GM12892 (cell line): Measurements from ENCODE around the gene MEI1.

Experiments used
- POLR2A ChIP-seq: IDR thresholded peaks from 2 replicates; pipeline ENCODE4 v1.6.1; 2011; ENCODE audit warnings: low read depth, low read length, control low read depth
- POLR2AphosphoS5 ChIP-seq: IDR thresholded peaks from 2 replicates; pipeline ENCODE4 v1.6.1; 2011; ENCODE audit warnings: low read depth, low read length, control low read depth

DNA sequence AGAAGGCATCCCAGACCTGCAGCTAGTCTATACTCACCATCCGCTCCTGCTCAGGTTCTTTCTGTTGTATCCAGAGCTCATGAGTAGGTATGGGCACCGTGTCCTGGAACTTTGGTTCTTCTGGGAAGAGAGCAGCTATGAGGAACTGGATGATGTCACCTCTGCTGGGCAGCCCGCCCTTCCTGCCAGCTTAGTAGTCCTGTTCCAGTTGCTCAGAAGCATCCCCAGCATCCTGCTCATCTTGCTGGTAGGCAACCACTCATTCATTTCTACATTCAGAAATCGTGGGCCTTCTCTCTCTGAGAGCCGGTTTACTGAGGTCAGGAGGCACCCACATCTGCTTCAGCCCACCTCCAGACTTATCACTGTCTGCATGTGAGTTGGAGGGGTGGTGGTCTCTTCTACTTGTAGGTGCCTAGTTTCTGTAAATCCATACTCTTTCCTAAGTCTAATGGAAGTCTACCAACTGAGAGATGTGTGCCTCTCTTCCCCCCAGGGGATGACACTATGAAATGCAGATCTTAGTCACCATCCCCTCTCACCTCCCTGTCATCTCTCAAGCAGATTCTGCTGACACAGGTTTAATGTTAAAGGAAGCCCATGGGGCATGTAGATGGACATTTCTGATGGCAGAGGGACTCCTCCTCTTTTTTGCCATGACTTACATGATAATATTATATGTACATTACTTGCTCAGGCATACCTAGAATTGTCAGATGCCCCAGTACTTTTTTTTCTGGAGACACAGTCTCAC, 71.6 kb downstream of the MEI1 start:
- TF ChIP-seq POLR2A, result no peak
- no peak for TF ChIP-seq POLR2AphosphoS5
